Amygdala (tissue), 56 donors: ENCODE measurements around the gene SMAD3.
"Not testable (repeated sequence)": the region's sequence is repeated elsewhere in the genome, so short reads cannot be mapped to it uniquely, and the experiment has no call there.

Experiments used
- DNase-seq, 56 donors: peaks; one replicate each; lab custom pipeline; 2025; lab: John Stamatoyannopoulos, UW

Gene SMAD3

GRCh38 chr15:67121644-67122605 is 56.5 kb downstream of the SMAD3 start:
- DNase-seq: no peak

GRCh38 chr15:67122816-67123215 is 57.4 kb downstream of the SMAD3 start:
- not testable (repeated sequence) for DNase-seq

GRCh38 chr15:67123291-67123690 is 57.9 kb downstream of the SMAD3 start:
- DNase-seq: not testable (repeated sequence)

GRCh38 chr15:67124111-67124510 is 58.7 kb downstream of the SMAD3 start:
- no peak for DNase-seq

- DNase-seq: peak in 1 of 56 donors; percentile 50
These were observed 59.6 kb downstream of the SMAD3 start for GRCh38 chr15:67124911-67125588.

GRCh38 chr15:67125589-67126502 is 60.4 kb downstream of the SMAD3 start:
- peak in 4 of 56 donors; percentile 48 to 67 (median 58) for DNase-seq

GRCh38 chr15:67126551-67127330 is 61.3 kb downstream of the SMAD3 start:
- DNase-seq: no peak

GRCh38 chr15:67127331-67127664 is 61.9 kb downstream of the SMAD3 start:
- no peak for DNase-seq

GRCh38 chr15:67127965-67128364 is 62.6 kb downstream of the SMAD3 start:
- DNase-seq: no peak

- no peak for DNase-seq
These were observed 64.8 kb downstream of the SMAD3 start for GRCh38 chr15:67130166-67130565.

GRCh38 chr15:67130673-67131601 is 65.5 kb downstream of the SMAD3 start:
- DNase-seq: no peak

- DNase-seq: no peak
These were observed 66.9 kb downstream of the SMAD3 start for GRCh38 chr15:67132276-67132675.

- DNase-seq: no peak
These were observed 67.6 kb downstream of the SMAD3 start for GRCh38 chr15:67133026-67133425.

GRCh38 chr15:67133738-67134066 is 68.3 kb downstream of the SMAD3 start:
- DNase-seq: no peak

GRCh38 chr15:67134067-67134838 is 68.9 kb downstream of the SMAD3 start:
- no peak for DNase-seq

GRCh38 chr15:67134871-67135492 is 69.6 kb downstream of the SMAD3 start:
- no peak for DNase-seq

GRCh38 chr15:67135494-67135893 is 70.1 kb downstream of the SMAD3 start:
- DNase-seq: no peak

- DNase-seq: no peak
These were observed 71.4 kb downstream of the SMAD3 start for GRCh38 chr15:67136802-67137201.
